GM19238 (cell line): ENCODE data around the gene RPN2.

Source experiments
- DNase-seq: peaks from one replicate; pipeline ENCODE4 v3.0.0; 2011; ENCODE audit warnings: low spot score; ENCODE audit not compliant: insufficient read length

RPN2 gene

GRCh38 chr20:37263686-37264085, 84.6 kb downstream of the RPN2 start:
- no peak for DNase-seq

- DNase-seq = no peak
These were observed 86.0 kb downstream of the RPN2 start for GRCh38 chr20:37265152-37265551.

GRCh38 chr20:37266940-37267666, 88.0 kb downstream of the RPN2 start:
- no peak for DNase-seq

- DNase-seq = no peak
These were observed 88.7 kb downstream of the RPN2 start for GRCh38 chr20:37267667-37268313.

- DNase-seq = no peak
These were observed 91.7 kb downstream of the RPN2 start for GRCh38 chr20:37270576-37271420.

- no peak for DNase-seq
These were observed 92.3 kb downstream of the RPN2 start for GRCh38 chr20:37271421-37271768.

- DNase-seq = no peak
These were observed 94.9 kb downstream of the RPN2 start for GRCh38 chr20:37273988-37274387.

GRCh38 chr20:37274851-37275524, 95.9 kb downstream of the RPN2 start:
- DNase-seq = no peak

GRCh38 chr20:37276494-37277252, 97.5 kb downstream of the RPN2 start:
- peak; percentile 58 for DNase-seq

- DNase-seq = no peak
These were observed 98.1 kb downstream of the RPN2 start for GRCh38 chr20:37277253-37277593.

GRCh38 chr20:37278966-37279590, 99.9 kb downstream of the RPN2 start:
- no peak for DNase-seq

- DNase-seq = no peak
These were observed 100.7 kb downstream of the RPN2 start for GRCh38 chr20:37279820-37280219.

GRCh38 chr20:37280403-37280802, 101.3 kb downstream of the RPN2 start:
- no peak for DNase-seq

- DNase-seq = no peak
These were observed 103.4 kb downstream of the RPN2 start for GRCh38 chr20:37282556-37282955.

GRCh38 chr20:37283530-37284195, 104.5 kb downstream of the RPN2 start:
- no peak for DNase-seq

GRCh38 chr20:37284691-37285161, 105.6 kb downstream of the RPN2 start:
- DNase-seq = no peak

- no peak for DNase-seq
These were observed 106.7 kb downstream of the RPN2 start for GRCh38 chr20:37285664-37286374.

GRCh38 chr20:37288091-37288490, 109.0 kb downstream of the RPN2 start:
- no peak for DNase-seq

GRCh38 chr20:37290158-37290810, 111.2 kb downstream of the RPN2 start:
- DNase-seq = no peak
